ENCODE measurements around the gene GAS1.

The GAS1 gene

DNA sequence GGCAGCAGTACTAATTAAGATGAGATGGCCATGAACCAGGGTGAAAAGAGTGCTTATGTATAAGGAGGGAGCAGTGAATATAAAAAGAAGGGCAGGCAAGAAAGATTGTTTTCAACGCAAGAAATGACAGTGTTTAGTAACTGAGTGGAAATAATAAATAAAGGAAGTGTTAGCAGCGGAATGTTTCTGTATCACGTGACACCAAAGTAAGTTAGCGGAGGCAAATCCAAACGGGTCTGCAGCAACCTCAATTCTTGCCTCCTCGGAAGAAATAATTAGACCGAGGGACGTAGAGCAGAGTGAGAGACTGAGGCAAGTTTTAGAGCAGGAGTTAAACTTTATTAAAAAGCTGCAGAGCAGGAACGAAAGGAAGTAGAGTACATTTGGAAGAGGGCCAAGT is 15.4 kb upstream of the GAS1 start:
- DNase-seq, result no peak

DNA sequence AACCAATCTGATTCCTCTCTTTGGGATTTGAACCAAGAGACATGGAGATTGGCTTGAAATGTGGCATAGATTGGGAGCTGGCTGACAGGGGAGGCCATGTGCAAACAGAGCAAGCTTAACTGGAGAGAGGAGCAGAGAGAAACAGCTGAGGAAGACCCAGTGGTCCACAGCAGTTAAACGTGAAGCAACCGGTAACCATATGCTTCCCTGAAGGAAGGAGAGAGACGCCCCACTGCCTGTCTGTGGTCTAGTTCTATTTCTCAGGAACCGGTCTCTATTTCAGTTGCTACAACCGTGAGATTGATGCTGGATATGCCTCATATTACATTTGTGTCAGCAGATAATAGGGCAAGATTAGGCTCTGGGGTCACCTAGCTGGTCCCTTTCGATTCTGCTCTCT is 13.6 kb upstream of the GAS1 start:
- DNase-seq, result no peak

DNA sequence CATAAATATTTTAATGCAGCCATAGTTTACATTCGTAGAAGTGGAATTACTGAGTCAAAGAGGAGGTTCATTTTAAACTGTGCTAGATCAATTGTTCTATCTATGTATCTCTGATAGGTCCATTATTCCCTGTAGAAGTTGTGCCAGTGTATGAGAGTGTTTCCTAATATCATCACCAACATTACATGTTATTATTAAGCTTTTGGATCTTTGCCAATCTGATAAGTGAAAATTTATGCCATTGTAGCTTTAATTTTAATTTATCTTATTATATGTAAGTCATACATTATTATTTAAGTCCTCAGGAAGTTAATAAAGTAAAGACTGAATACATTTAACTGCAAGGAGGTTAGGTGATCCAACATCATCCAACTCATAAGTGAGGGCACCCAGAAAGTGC is 10.9 kb upstream of the GAS1 start:
- no peak for DNase-seq

DNA sequence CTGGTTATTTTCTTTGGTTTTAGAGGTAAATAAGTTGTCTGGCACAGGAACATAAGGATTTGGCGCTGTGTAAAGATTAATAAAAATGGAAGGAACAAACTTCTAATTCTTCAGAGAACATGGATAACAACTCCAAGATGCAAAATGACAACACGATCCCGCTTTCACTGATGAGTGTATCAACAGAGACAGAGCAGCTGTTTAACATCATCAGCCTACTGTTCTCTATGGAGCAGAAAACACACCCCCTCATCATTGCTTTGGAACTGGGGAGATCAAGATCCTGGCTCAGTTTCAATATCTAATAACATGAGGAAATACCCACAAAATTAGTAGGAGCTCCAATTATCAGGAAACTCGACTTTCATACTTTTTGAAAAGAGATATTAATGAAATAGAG is 8.3 kb upstream of the GAS1 start:
- no peak for DNase-seq

DNA sequence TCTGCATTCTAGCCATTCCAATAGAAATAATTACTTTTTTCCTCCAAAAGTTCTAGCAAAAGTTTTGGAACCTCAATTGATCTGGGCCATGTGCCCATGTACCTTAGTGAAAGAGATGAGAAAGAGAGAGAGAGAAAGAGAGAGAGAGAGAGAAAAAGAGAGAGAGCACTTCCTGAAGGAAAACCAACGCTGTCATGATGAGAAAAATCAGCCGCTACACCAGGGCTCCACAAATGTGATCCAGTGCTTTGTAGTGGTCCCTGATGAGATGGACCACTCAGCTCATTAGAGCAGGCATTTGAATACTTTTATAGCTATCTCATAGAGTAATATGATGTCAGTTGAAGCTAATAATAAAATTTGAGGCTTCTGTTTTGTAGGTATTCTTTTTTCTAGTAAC is 7.7 kb upstream of the GAS1 start:
- DNase-seq, result no peak

DNA sequence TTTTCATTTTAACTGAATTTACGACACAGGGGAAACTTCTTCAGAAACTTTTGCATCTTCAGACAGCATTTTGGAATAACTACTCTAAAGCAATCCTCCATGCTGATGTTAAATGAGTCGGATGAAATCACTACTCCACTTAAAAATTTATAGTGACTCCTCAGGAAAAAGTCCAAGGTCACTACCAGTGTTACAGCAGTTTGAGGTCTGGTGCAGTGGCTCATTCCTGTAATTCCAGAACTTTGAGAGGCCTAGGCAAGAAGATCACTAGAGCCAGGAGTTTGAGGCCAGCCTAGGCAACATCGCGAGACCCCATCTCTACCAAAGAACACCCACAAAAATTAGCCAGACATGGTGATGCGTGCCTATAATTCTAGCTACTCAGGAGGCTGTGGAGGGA is 5.9 kb upstream of the GAS1 start:
- DNase-seq, result no peak

DNA sequence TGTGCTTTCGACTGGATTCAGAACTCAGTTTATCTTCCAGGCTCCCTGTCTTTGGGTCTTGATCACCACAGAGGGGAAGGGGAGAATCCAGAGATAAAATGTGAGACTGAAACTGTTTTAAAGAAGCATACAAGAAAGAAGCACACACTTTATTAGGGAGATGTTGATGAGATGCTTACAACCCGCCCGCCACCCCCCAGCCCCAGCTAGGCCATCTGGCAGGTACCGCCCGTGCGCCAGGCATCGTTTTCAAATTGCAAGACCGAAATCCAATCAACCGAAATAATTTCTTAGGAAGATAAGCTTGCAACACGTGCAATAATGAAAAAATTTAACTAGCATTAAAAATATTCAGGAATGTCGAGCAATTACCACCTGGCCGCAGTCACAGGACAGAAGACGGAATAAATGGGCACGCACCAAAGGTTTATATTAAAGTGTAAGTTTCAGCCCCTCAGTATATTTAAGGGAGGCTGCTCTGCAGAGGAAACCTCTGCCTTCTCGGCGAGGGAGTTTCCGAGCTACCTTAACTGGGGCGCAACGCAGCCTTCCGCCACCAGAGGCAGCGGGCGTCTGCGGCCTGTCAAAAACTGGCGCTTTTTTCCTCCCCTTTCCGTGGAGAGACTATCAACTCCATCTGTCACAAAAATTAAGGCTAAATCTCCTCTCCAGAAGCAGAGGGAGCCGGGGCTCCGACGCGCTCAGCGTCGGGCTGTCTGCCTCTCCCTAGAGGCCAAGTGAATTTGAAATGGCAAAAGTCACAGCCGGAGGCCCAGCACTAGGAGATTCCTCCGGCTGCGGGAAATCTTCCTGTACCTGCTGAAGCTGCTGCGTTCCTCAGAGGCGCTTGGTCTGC is 996 bp upstream of the GAS1 start:
- no peak for DNase-seq

DNA sequence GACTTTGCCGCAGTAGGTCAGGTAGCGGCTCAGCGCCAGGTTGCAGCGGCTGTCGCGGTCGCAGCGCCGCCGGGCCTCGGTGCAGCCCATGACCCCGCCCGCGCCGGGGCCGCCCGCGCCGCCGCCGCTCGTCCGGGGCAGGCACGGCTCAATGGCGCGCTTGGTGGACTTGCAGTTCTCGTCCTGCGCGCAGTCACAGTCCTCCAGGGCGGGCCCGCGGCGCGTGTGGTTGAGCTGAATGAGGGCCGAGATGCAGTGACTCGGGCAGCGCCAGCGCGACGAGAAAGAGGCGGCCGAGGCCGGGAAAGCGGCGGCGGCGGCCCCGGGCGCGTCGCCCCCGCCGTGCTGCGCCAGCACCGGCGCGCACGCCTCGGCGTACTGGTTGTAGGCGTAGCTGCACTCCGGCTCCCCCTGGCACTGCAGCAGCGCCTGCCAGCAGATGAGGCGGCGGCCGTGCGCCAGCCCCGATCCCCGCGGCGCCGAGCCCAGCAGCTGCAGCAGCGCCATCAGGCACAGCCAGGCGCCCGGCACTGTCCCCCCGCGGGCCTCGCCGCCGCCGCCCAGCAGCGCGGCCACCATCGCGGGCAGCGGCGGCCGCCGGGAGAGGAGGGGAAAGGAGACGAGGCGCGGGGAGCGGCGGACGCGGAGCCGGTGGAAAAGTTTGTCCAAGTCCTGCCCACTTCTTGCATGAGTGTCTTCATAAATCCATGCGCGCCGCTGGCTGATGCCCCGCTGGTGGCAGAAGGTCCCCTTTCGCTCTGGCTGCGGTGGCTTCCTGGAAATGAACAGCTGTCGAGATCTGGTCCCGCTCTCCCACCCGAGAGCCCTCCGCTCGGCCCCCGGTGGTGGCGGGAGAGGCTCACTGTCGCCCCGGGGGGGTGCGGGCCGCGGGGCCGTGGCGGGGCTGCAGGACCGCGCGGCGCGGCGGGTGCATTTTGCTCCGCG is 833 bp downstream of the GAS1 start:
- no peak for DNase-seq

DNA sequence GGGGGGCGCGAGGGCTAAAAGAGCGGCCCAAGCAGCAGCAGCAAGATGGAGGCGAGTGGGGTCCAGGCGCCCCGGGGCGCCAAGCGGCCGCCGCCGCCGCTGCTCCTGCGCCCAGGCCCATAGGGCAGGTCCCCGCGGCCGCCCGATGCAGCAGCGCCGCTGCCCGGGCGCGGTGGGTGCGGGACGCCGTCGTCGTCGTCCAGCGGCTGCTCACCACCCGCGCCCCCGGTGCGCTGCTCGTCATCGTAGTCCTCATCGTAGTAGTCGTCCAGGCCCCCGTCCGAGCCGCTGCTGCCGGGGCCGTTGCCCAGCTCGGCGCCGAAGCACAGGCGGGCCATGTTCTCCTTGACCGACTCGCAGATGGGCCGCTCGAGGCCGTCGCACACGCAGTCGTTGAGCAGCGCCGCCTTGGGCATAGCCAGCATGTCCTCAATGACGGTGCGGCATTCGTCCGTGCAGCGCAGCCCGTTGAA is 1.5 kb downstream of the GAS1 start:
- DNase-seq, result no peak

DNA sequence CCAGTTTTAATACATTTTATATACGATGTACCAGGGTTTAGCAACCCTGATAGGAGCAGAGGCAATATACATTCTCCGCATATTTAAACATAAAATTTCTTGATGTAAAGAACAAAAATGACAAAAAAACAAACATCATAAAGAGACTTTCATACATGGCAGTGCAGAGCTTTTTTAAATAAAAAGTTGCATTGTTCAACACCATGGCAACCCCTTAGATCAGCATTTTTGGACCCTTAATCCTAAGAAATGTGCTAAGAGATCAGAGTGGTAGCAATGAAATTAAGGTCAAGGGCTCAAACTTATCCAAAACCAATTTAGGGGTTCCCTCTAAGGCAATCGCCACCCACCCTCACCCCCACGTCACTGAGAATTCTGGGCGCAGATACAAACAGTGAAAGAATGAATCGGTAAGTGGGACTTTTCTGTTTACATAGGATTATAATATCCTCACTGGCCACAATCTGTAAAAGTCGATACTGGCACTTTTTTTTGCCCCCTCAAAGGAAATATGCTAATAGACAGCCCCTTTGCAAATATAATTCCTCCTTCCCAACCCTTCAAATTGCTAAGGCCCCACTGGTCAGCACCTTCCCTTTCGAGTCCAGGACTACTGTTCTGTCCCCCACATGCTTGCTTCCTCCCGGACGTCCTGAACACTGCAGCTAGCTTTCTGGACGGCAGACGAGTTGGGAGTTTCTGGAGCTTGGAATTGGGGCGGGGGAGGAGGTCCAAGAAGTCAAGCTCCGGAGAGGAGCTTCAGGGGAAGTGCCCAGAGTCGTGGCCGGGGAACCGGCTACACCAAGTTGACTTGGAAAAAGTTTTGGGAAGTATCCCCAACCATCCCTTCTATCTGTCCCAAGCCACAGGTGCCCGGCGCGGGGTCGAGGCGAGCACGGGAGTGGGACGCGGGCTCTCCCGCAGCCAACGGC is 2.2 kb downstream of the GAS1 start:
- no peak for DNase-seq

DNA sequence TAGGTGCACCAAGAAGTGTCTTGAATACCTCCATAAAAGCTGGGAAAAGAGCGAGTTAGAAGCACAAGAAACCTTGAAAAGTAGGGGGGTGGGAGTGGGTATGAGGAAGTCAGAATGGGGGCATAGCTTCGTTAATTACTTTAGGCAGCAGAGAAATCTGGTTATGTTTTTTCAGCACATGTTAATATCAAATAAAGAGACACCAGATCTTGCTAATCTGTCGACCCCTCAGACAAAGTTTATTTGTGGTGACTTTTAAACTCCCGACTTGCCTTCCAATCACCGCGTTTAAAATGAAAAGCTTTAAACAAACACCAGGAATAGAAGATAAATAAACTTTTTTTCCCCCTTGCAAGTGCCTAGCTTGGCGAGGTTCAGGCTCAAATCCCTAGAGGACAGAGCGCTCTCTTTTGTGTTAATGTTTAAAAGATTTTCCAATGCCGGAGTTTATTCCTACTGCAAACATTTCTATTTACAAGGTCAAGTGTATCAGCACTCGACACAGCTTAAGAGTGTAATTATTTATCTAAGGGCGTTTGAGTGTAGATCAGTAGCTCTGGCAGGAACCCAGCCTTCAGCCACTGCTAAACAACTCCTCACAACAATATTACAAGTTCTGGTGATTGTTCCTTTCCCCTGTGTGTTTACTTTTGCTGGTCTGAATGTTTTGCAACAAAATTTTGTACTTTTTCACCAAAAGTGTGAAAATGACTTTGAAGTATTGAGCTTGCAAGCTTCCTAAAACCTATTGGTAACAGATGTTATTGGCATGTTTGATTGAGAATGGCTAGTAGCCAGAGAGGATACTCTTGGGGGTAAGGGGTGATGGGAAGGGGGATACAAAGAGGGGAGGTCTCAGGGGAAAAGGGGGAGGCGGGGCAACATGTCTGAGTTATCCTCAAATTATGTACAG is 3.8 kb downstream of the GAS1 start:
- peak; percentile 79 for DNase-seq

DNA sequence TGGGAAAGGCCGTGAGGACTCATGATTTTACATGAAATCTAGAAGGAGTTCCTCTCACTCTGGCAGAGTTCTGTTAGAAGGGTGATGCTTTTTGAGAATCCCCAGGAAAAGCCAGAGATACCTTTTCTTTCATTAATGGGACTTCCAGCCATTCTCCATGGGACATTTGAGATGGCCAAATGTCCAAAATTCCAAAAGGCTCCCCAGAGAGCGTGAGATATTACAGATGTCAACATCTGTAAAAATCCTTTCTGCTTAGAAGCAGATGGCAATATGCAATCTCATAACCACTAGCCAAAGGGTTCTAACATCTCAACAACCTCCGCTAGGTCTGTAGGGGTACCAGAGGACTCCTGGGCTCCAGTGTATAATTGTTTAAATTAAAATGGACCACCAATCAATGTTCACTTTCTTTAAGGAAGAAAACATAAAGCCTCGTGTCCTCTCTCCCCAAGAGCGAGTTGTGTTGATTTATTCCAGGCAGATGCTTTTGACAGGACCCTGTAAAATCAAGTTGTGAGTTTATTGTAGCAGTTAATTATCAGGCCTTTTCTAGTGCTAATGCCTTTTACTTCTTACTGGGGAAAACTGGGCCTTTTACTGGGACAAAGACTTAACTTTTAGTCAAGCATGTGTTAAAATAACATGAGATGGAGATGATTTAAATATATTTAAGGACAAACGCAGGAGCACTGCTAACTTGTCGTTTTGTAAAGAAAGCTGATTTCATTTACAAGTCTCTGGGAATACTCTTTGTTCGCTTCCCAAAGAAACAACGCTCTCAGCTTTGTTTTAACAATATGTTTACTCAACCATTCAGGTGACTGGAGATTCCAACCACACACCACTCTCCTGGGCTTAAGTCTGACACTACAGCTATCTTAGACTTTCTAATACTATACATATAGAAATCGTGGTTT is 4.8 kb downstream of the GAS1 start:
- no peak for DNase-seq

DNA sequence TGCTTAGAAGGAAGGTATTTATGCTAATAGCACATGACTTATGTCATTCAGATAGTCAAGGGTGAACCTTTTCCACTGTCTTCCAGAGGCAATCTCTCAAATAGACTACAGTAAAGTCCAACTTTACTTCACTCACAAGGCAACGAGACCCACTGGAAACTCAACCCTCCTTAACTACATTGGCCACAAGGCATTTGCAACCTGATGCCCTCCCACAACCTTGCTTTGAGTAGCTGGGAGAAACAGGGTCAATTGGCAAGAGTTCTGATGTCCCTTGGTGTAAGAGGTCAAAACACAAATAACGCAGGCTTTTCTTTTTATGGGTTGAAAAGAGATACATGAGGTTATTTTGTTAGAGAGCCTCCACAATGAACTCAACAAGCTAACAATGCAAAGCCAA is 6.1 kb downstream of the GAS1 start:
- no peak for DNase-seq

DNA sequence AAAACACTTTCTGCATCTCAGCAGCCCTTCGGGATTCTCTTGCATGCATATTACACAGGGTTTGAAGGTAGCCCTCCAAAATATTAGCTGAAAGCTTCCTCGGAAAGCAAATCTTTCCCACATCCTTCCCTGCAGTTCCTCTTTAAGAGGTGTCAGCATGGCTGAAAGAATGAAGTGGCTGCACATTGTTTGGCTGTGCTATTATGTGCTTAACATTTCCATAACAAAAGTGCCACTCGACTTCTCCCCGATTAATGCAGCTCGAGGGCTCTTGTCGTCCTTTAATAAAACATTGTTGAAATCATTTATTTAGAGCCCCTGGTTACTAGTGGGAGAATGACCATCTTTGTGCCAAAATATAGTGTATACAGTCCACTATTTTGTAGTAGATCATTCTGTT is 6.5 kb downstream of the GAS1 start:
- peak; percentile 62 for DNase-seq

DNA sequence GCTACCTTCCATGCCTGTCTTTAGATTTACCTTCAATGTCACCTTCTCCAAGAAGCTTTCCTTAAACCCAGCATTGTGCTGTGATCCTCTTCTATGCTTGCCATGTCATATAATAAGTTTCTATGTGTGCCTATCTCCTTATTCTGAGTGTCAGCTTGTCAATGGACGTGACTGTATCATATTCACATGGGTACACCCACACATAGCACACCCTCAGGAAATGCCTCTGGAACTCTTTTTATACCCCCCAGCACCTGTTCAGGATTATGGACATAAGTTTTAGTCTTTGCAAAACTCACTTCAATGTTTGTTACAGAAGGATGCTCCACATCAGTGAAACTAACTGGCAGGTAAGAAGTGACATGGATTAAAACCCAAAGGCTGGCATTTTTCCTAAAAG is 7.4 kb downstream of the GAS1 start:
- DNase-seq, result no peak

DNA sequence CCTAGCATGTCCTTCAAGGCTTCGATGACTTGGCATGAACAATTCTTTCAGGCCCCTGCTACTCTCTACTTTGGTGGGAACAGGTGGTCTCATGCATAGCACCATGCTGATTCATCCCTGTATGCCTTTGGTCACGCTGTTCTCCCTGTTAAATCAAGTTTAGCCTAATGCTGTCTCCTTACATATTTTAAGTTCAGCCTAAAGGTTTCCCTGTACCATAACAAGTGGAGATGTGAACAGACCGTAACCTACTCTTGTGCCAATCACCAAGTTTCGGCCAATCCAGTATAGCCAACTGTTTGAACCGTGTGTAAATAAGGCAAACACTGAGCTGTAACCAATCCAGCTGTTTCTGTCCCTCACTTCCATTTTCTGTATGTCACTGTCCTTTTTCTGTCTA is 8.0 kb downstream of the GAS1 start:
- DNase-seq, result no peak

DNA sequence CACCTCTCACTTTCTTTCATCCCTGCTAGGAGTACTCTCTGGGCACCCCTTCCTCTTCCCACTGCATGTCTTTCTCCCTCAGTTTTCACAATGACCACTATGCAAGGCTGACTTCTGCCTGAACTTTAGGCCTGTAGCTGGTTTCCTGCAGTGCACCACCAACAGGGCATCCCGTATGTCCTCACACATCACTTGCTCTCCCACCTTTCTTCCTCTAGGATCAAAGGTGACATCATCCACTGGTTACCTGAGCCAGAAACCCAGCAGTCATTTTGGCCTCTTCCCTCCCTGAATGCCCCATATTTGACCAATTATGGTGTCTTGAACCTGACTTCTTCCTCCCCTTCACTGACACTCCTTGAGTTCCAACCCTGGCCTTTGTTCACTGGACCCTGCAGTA is 8.5 kb downstream of the GAS1 start:
- no peak for DNase-seq

DNA sequence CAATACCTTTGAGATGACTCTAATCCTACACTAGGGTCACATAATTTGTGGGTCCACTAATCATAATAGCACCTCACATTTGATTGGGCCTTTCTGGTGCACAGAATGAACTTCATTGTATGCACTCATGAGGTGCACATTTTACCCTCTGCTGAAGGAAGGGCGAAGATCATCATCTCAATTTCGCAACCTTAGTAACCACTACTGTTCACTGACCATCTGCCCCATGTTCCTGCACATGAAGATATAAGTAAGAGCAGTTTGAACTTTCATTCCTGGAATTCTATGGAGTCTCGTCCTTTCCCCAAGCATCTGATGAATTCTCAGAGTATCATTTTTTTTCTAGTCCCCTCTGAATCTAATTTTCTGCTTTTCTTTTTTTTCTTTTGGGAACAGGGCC is 21.2 kb downstream of the GAS1 start:
- DNase-seq, result no peak

DNA sequence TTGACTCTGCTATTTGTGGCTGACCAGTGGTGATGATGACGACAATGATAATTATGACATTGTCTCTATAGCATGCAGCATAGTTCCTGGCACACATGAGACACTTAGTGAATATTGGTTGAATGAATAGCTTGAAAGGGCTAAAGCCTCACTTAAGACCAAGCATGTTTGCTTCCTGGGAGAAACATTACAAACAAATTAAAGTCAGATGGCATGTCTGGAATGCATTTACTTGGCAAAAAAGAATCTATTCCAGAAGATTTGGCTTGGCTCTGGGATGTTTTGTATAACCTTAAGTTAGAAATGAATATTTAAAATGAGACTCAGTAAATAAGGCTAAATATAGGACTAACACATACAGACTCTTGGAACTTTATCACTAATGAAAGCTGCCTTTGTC is 21.6 kb downstream of the GAS1 start:
- no peak for DNase-seq

DNA sequence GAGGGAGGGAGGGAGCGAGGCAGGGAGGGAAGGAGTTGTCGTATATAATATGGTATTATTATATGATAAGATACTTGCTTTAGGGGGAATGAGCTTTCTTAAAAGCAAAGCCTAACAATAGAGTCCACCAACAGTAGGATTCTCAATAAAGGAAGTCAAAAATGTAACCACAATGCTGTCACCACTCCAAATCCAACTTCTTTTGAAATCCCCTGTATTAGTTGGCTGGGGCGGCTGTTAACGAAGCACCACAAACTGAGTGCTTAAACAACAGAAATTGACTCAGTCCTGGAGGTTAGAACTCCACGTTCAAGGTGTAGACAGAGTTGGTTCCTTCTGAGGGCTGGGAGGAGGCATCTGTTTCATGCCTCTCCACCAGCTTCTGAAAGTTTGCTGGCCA is 23.1 kb downstream of the GAS1 start:
- DNase-seq, result no peak
